ENCODE data around the gene TSPAN13. TPM values are rescaled to one million over a fixed set of nuclear protein-coding genes. Genes with fewer than 3 reads are reported as not detected.

Gene TSPAN13
- total and polyA plus RNA-seq, 2 of the 4 experiments (the other 2 are of a cell fraction) = 3.0 to 5.0 TPM

DNA sequence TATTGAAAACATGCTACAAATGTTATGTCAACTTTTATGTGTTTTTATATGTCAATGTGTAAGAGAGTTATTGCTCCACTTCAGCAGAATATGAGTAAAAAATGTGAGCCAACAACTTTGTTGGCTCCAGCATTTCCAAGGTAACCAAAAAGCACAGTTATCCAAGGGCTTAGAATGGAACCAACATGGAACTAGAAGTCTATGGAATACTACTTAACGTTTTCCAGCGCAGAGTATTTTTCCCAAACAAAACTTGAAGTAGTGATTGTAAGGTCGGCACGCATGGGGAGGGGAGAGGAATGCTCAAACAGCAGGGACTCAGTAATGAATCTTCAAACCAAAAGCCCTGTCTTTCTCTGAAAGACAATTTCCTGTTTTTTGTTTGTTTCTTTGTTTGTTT lies 45.0 kb upstream of the TSPAN13 start:
- in situ Hi-C loops (cut with MboI; ENCODE audit: low sequenced_read_pairs) (no loop called here), intact Hi-C loops (cut with micrococcal nuclease) (no loop called here), dilution Hi-C loops (cut with HindIII; ENCODE audit: low sequenced_read_pairs, unreplicated experiment) (no loop called here)
- Histone ChIP-seq H3K23ac (ENCODE audit: low read depth, low read length) (peak overlapping the region; percentile 31; the same call in 1 of the 2 replicates), H3K18ac (ENCODE audit: low read depth, low read length) (peak overlapping the region; percentile 31; the same call in 1 of the 2 replicates), H3K79me1 (ENCODE audit: low read depth in 1 of 2, low read length in 2 of 2) (peaks cover 0 to 6% of the 10 kb centered on the region in 2 experiments; a peak in 1 of 4 replicates), H2BK120ac (ENCODE audit: low read depth, low read length) (peak overlapping the region; percentile 31; the same call in 1 of the 2 replicates), H4K5ac (ENCODE audit: low read depth, low read length) (no peak overlapping the region), H2AK9ac (replicated peaks; ENCODE audit: low read depth, low read length, poor library complexity) (no peak overlapping the region), H3K36me3 (ENCODE audit: control insufficient read depth, insufficient read depth, low read length) (peaks cover 12% of the 10 kb centered on the region), H2AK5ac (ENCODE audit: low read depth, low read length) (0 out of 2 replicates have a peak overlapping the region, but pooled peaks have one; percentile 12), H3K14ac (replicated peaks; ENCODE audit: low read depth, low read length) (peak overlapping the region; percentile 26; the same call in 1 of the 2 replicates), H3K9ac (ENCODE audit: low read depth, low read length) (no peak overlapping the region), H3K9me3 (ENCODE audit: control insufficient read depth, insufficient read depth, low read length) (no peaks in the 10 kb centered on the region), H4K91ac (ENCODE audit: insufficient read depth, low read depth, low read length) (no peak overlapping the region), H2BK20ac (ENCODE audit: low read depth, low read length) (no peak overlapping the region), H3K4me3 (ENCODE audit: insufficient read depth, low read depth, low read length) (no peak overlapping the region), H3K4me1 (ENCODE audit: control insufficient read depth, insufficient read depth, low read length) (peaks cover 6% of the 10 kb centered on the region; the same call in 1 of the 2 replicates), H4K20me1 (ENCODE audit: insufficient read depth, low read length) (peaks cover 4% of the 10 kb centered on the region; the same call in 1 of the 2 replicates), H4K8ac (ENCODE audit: low read depth in 2 of 2, low read length in 2 of 2) (no peak overlapping the region), H2BK15ac (ENCODE audit: low read depth, low read length) (no peak overlapping the region), H3K4ac (ENCODE audit: low read depth, low read length) (peak overlapping the region; percentile 67; the same call in 1 of the 2 replicates), H3K4me2 (ENCODE audit: low read depth, low read length) (no peak overlapping the region; the same call in 1 of the 2 replicates), H3K27ac (ENCODE audit: insufficient read depth, low read length) (no peak overlapping the region), H3K27me3 (ENCODE audit: control insufficient read depth, insufficient read depth, low read length) (no peaks in the 10 kb centered on the region), H3K9me1 (ENCODE audit: insufficient read depth, low read length) (peaks cover 9% of the 10 kb centered on the region), H2BK5ac (ENCODE audit: low read depth, low read length, poor library complexity, severe bottlenecking) (peak overlapping the region; percentile 51), H2AFZ (replicated peaks; ENCODE audit: low read length, poor library complexity) (no peak overlapping the region), H3K56ac (ENCODE audit: extremely low read depth, insufficient read depth, low read length) (no peak overlapping the region)
- CTCF ChIA-PET = no interaction called here
- ATAC-seq (ENCODE audit: low read depth) (no peak), DNase-seq (no peak)
- POLR2A ChIA-PET (ENCODE audit: unreplicated experiment) = no interaction called here
- TF ChIP-seq RFX5 (IDR thresholded peaks at IDR 0.05; ENCODE audit: low read depth, low read length) (no peak), MAFK (IDR thresholded peaks at IDR 0.05; ENCODE audit: low read depth, low read length) (no peak), NFE2L2 (IDR thresholded peaks at IDR 0.05; ENCODE audit: low read depth, low read length) (no peak)
- TF ChIP-seq, protein P1, sequence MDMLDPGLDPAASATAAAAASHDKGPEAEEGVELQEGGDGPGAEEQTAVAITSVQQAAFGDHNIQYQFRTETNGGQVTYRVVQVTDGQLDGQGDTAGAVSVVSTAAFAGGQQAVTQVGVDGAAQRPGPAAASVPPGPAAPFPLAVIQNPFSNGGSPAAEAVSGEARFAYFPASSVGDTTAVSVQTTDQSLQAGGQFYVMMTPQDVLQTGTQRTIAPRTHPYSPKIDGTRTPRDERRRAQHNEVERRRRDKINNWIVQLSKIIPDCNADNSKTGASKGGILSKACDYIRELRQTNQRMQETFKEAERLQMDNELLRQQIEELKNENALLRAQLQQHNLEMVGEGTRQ (IDR thresholded peaks at IDR 0.05; ENCODE audit: low read depth, low read length) = no peak
- WGBS, 2 experiments (ENCODE audit: extremely low coverage in 2 of 2, insufficient read length in 1 of 2) = no CpG with 5 or more reads among the region's 4 CpGs
- no TSS peak for BruUV-seq (replicated peaks)
